ENCODE measurements around the gene SSC5D. TPM values are rescaled to one million over a fixed set of nuclear protein-coding genes. Genes with fewer than 3 reads are reported as not detected.

The SSC5D gene
- total RNA-seq, 4 donors from 2014 or later: 0.64 to 6.2 (median 3.0) TPM

DNA sequence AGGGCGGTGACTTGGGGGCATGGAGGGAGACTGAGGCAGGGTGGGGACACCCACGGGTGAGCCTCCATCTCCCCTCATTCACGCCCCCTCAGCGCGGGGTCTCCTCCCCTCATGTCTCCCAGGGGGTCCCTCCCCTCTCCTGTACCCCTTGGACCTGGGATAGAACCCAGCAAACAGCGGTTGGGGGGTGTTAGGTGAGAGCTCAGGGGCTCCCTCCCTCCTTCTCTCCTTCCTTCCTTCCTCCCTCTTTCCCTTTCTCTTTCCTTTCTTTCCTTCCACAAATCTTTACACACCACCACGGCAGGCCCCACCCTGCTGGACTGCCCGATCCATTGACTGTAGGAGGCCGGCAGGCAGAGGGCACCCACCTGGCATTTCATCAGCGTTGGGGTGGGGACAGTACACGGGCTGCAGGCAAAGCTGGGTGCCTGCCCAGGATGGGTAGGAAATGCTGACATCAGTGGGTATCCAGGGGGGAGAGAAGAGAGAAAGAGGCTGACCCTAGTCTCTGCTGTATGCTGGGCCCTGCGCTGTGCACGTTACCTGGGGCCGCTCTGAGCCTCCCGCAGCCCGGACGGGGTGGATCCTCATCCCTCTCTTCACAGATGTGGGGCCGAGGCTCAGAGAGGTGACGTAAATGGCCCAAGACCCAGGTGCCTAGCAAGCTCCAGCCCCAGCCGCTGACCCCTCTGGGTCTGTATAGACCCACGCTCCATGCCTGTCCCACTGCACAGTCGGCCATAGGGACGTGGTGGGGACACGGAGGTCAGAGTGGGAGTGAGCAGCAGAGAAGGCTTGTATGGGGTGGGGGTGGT is 3.5 kb downstream of the SSC5D start:
- no peak for DNase-seq (ENCODE audit: low spot score in 2 of 2)
- 36 to 58% methylated on average over 23 of the region's 24 CpGs for WGBS, 2 donors
- TF ChIP-seq, protein P1, sequence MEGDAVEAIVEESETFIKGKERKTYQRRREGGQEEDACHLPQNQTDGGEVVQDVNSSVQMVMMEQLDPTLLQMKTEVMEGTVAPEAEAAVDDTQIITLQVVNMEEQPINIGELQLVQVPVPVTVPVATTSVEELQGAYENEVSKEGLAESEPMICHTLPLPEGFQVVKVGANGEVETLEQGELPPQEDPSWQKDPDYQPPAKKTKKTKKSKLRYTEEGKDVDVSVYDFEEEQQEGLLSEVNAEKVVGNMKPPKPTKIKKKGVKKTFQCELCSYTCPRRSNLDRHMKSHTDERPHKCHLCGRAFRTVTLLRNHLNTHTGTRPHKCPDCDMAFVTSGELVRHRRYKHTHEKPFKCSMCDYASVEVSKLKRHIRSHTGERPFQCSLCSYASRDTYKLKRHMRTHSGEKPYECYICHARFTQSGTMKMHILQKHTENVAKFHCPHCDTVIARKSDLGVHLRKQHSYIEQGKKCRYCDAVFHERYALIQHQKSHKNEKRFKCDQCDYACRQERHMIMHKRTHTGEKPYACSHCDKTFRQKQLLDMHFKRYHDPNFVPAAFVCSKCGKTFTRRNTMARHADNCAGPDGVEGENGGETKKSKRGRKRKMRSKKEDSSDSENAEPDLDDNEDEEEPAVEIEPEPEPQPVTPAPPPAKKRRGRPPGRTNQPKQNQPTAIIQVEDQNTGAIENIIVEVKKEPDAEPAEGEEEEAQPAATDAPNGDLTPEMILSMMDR (IDR thresholded peaks at IDR 0.05): no peak
- no peak for TF ChIP-seq POLR2A (IDR thresholded peaks at IDR 0.05)
- intact Hi-C loops (cut with DNase I; ENCODE audit: low total_unique reads): loop anchor here (10.0 kb wide), 1 partner anchor 347 kb away; the partner anchor contains the start of gene TNNT1
- no peak overlapping the region for H3K4me3 ChIP-seq (ENCODE audit: low read depth, poor library complexity, severe bottlenecking)

DNA sequence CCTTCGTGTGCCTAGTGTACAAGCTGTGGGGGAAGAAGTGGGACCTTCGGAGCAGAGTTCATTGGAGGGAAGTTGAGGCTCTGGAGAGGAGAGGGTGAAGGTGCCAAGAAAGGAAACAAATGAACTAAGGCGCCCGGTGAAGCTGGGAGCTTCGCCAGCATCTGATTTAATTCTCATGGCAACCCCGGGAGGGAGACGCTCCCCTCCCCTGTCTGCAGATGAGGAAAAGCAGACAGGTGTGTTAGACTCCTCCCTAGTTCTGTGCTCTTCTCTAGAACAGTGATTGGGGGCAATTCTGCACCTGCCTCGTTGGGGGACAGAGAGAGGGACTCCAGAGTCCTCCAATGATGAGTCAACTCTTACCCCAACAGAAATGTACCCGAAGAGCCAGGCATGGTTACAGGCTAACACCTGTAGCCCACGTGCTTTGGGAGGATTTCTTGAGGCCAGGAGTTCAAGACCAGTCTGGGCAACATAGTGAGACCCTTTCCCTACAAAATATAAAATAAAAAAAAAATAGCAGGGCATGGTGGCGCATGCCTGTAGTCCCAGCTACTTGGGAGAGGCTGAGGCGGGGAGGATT is 4.2 kb downstream of the SSC5D start:
- 39 to 45% methylated on average over 12 of the region's 12 CpGs for WGBS, 2 donors
- no peak for DNase-seq (ENCODE audit: low spot score in 2 of 2)
- TF ChIP-seq, protein P1 (IDR thresholded peaks at IDR 0.05): no peak
- TF ChIP-seq POLR2A (IDR thresholded peaks at IDR 0.05): no peak
- H3K4me3 ChIP-seq (ENCODE audit: low read depth, poor library complexity, severe bottlenecking): no peak overlapping the region
- intact Hi-C loops (cut with DNase I; ENCODE audit: low total_unique reads): loop anchor here (10.0 kb wide), 1 partner anchor 348 kb away; the partner anchor contains the start of gene TNNT1

DNA sequence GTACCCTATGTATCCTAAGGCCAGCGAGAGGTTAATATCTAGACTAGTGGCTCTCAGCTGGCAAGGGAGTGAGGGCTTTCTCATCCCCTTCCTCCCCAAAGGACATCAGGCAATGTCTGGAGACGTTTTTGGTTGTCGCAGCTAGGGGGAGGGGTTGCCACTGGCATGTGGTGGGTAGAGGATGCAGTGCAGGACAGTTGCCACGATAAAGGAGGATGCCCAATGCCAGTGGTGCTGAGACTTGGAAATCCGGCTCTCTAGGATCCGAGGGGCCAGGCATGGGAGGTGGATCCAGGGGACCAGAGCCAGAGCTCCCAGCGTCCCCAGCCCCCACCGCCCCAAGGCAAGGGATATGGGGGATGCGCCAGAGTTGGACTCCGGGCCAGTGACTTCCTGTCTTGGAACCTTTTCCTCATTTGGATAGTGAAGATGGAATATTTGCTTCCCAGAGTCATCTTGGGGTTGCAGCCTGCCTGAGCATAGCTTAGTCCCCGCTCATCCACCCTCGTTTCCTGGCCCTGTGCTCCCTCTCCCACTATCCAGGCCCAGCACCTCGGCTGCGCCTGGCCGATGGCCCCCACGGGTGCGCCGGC is 4.9 kb downstream of the SSC5D start:
- TF ChIP-seq, protein P1 (IDR thresholded peaks at IDR 0.05): no peak
- TF ChIP-seq POLR2A (IDR thresholded peaks at IDR 0.05): no peak
- DNase-seq (ENCODE audit: low spot score in 2 of 2): no peak
- intact Hi-C loops (cut with DNase I; ENCODE audit: low total_unique reads): loop anchor here (10.0 kb wide), 1 partner anchor 348 kb away; the partner anchor contains the start of gene TNNT1
- H3K4me3 ChIP-seq (ENCODE audit: low read depth, poor library complexity, severe bottlenecking): no peak overlapping the region
- WGBS, 2 donors: 32 to 50% methylated on average over 18 of the region's 18 CpGs

DNA sequence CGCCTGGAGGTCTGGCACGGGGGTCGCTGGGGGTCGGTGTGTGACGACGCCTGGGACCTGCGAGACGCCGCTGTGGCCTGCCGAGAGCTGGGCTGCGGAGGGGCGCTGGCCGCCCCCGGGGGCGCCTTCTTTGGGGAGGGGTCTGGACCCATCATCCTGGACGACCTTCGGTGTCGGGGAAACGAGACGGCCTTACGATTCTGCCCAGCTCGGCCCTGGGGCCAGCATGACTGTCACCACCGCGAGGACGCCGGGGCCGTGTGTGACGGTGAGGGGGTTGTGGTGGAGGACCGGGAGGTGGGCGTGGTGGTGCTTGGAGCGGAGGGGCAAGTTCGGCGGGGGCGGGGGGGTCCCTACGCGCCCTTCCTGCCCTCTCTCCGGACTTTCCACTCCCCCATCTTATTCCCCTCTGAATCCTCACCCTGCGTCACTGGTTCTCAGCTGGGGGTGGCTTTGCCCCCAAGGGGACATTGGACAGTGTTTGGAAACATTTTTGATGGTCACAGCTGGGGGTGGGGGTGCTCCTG is 5.5 kb downstream of the SSC5D start:
- H3K4me3 ChIP-seq (ENCODE audit: low read depth, poor library complexity, severe bottlenecking): no peak overlapping the region
- 26 to 48% methylated on average over 32 to 35 of the region's 38 CpGs for WGBS, 2 donors
- DNase-seq (ENCODE audit: low spot score in 2 of 2): no peak
- no peak for TF ChIP-seq POLR2A (IDR thresholded peaks at IDR 0.05)
- TF ChIP-seq, protein P1 (IDR thresholded peaks at IDR 0.05): no peak
- intact Hi-C loops (cut with DNase I; ENCODE audit: low total_unique reads): loop anchor here (10.0 kb wide), 1 partner anchor 349 kb away; the partner anchor contains the start of gene TNNT1

DNA sequence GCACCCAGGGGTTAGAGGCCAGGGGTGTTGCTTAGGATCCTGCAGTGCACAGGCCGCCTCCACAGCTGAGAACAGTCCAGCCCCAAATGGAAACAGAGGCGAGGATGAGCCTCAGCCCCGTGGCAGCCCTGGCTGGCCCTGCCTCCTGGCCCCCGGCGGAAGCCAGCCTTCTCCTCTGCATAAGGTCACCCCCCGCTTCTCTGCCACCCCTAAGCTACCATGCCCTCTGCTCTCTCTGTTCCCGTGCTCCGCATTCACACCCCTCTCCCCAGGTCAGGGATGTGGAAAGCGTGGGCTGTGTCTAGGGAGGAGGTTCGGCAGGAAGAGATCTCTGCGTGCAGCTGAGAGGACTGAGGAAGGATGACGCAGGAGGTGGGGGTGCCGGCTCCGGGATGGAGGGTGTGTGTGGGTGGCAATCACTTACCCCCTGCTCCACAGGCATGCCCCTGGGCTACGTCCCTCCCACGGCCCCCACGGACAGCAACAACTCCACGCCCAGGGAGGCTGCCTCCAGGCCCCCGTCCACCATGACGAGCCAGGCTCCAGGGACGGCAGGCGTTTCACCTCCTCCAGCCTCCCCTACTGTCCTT is 6.0 kb downstream of the SSC5D start:
- TF ChIP-seq, protein P1 (IDR thresholded peaks at IDR 0.05): no peak
- TF ChIP-seq POLR2A (IDR thresholded peaks at IDR 0.05): no peak
- WGBS, 2 donors: 24 to 39% methylated on average over 22 of the region's 22 CpGs
- no peak for DNase-seq (ENCODE audit: low spot score in 2 of 2)
- intact Hi-C loops (cut with DNase I; ENCODE audit: low total_unique reads): loop anchor here (10.0 kb wide), 1 partner anchor 349 kb away; the partner anchor contains the start of gene TNNT1
- no peak overlapping the region for H3K4me3 ChIP-seq (ENCODE audit: low read depth, poor library complexity, severe bottlenecking)
